NCI-H1105 treated with DMSO at 0.1 percent for 48 hours (cell line): ENCODE results near the gene IRF7.

Source experiments
- DNase-seq: peaks from one replicate; lab custom pipeline; 2025; lab: John Stamatoyannopoulos, UW

Gene IRF7

DNA sequence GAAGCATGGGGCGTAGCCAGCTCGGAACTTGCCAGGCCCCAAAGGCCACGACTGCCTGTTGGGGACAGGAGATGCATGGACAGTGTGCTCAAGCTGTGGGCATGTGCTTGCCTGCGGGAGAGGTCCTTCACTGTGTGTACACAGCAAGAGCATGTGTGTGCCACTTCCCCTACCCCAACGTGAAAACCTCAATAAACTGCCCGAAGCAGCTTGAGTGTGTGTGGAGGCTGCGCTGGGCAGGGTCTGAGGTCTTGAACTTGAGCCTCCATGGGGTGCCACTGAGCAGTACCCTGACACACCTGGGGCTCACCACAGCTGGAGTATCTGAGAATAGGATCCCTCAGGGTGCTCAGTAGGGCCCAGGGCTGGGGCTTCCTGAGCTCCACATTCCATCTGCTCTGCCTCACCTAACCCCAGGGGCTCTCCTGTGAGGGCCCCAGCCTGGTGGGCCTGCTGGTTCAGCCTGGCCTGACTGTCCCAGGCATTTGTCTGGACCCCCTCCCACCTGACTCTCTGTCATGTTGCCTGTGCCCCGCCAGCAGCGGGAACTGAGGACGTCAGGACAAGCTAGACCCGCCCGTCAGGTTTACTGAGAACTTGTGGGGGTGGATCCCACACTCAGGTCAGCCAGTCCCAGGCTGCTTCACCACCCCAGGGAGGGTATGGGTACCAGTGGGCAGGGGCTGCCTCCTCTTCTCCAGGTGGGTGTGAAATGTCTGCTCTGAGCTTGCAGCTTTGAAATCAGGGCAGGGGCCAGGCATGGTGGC is 51.8 kb downstream of the IRF7 start:
- DNase-seq: no peak

DNA sequence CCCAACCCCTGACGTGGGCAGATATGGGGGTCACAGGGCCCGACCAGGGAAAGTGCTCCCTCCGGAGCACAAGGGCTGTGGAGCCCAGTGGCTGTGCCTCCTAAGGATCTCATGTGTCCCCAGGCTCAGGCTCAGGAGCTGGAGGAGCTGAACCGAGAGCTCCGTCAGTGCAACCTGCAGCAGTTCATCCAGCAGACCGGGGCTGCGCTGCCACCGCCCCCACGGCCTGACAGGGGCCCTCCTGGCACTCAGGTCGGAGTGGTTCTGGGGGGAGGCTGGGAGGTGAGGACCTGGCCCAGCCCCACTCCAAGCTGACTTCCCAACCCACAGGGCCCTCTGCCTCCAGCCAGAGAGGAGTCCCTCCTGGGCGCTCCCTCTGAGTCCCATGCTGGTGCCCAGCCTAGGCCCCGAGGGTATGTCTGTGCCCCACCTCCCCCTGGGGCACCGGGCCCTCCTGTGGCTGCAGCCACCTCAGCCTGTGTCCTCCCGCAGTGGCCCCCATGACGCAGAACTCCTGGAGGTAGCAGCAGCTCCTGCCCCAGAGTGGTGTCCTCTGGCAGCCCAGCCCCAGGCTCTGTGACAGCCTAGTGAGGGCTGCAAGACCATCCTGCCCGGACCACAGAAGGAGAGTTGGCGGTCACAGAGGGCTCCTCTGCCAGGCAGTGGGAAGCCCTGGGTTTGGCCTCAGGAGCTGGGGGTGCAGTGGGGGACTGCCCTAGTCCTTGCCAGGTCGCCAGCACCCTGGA is 52.5 kb downstream of the IRF7 start:
- no peak for DNase-seq
